Mesodermal cell (in vitro differentiated cells): ENCODE measurements around the gene DZIP1L.

Experiments
- H3K27ac ChIP-seq: 2 replicates; pipeline ENCODE4 v1.7.0; 2013; ENCODE audit warnings: mild to moderate bottlenecking, low read depth, low read length, moderate library complexity; ENCODE audit not compliant: severe bottlenecking
- H3K36me3 ChIP-seq: 2 replicates; pipeline ENCODE4 v1.7.1; 2013; ENCODE audit warnings: mild to moderate bottlenecking, low read length, moderate library complexity; ENCODE audit not compliant: control insufficient read depth, insufficient read depth
- H3K4me1 ChIP-seq: one replicate; pipeline ENCODE4 v1.7.1; 2013; ENCODE audit warnings: mild to moderate bottlenecking, low read length; ENCODE audit not compliant: insufficient read depth, control insufficient read depth, poor library complexity, severe bottlenecking
- H3K4me3 ChIP-seq: 2 replicates; pipeline ENCODE4 v1.7.0; 2013; ENCODE audit warnings: low read length, control low read depth, mild to moderate bottlenecking; ENCODE audit not compliant: insufficient read depth, poor library complexity, severe bottlenecking; ENCODE audit errors: extremely low read depth
- H3K9me3 ChIP-seq: 2 replicates; pipeline ENCODE4 v1.7.1; 2013; ENCODE audit warnings: mild to moderate bottlenecking, low read length, moderate library complexity; ENCODE audit not compliant: control insufficient read depth
- WGBS, 2 experiments: methylation state at CpG; one replicate each; pipeline ENCODE4 v1.1.5; 2013; ENCODE audit warnings: missing lambda C conversion rate in 2 of 2; ENCODE audit not compliant: insufficient coverage in 2 of 2; 5-methylcytosine and 5-hydroxymethylcytosine counted together

DZIP1L gene

GRCh38 chr3:138051947-138052802, 63.2 kb downstream of the DZIP1L start:
- H3K27ac ChIP-seq, result no peak overlapping the region

GRCh38 chr3:138049157-138049919, 66.1 kb downstream of the DZIP1L start:
- Histone ChIP-seq H3K36me3 (peaks cover 45% of the 10 kb centered on the region), H3K9me3 (no peaks in the 10 kb centered on the region), H3K4me3 (no peak overlapping the region), H3K27ac (no peak overlapping the region), H3K4me1 (peaks cover 4% of the 10 kb centered on the region)
- WGBS, 2 experiments, result 91 to 100% methylated on average over 6 to 8 of the region's 9 CpGs

More at GRCh38 chr3:138051947-138052802, 63.2 kb downstream of the DZIP1L start:
- Histone ChIP-seq H3K9me3 (no peaks in the 10 kb centered on the region), H3K36me3 (peaks cover 42% of the 10 kb centered on the region), H3K4me3 (no peak overlapping the region), H3K4me1 (peaks cover 4% of the 10 kb centered on the region)
- WGBS, 2 experiments, result 53 to 60% methylated on average over 6 to 8 of the region's 8 CpGs

- WGBS, 2 experiments, result 30 to 57% methylated on average over 3 to 4 of the region's 5 CpGs
- H3K4me1 ChIP-seq, result peaks cover 4% of the 10 kb centered on the region
- H3K27ac ChIP-seq, result no peak overlapping the region
- H3K36me3 ChIP-seq, result peaks cover 38% of the 10 kb centered on the region
- H3K9me3 ChIP-seq, result no peaks in the 10 kb centered on the region
- no peak overlapping the region for H3K4me3 ChIP-seq
These were observed 67.7 kb downstream of the DZIP1L start for GRCh38 chr3:138047596-138048158.

- Histone ChIP-seq H3K4me1 (peaks cover 8% of the 10 kb centered on the region), H3K9me3 (no peaks in the 10 kb centered on the region), H3K27ac (no peak overlapping the region), H3K4me3 (no peak overlapping the region), H3K36me3 (peaks cover 38% of the 10 kb centered on the region)
- WGBS, 2 experiments, result 73 to 90% methylated on average over 1 to 3 of the region's 3 CpGs
These were observed 68.5 kb downstream of the DZIP1L start for GRCh38 chr3:138046955-138047354.

GRCh38 chr3:138046085-138046484, 69.3 kb downstream of the DZIP1L start:
- Histone ChIP-seq H3K4me3 (no peak overlapping the region), H3K4me1 (peaks cover 8% of the 10 kb centered on the region), H3K36me3 (peaks cover 36% of the 10 kb centered on the region), H3K9me3 (no peaks in the 10 kb centered on the region), H3K27ac (no peak overlapping the region)
- WGBS, 2 experiments, result 84 to 87% methylated on average over 3 of the region's 3 CpGs

- 100% methylated on average over 2 to 3 of the region's 3 CpGs for WGBS, 2 experiments
- Histone ChIP-seq H3K4me3 (no peak overlapping the region), H3K4me1 (peaks cover 4% of the 10 kb centered on the region), H3K36me3 (peaks cover 22% of the 10 kb centered on the region), H3K27ac (no peak overlapping the region), H3K9me3 (no peaks in the 10 kb centered on the region)
These were observed 72.0 kb downstream of the DZIP1L start for GRCh38 chr3:138043266-138044029.

GRCh38 chr3:138042043-138042442, 73.4 kb downstream of the DZIP1L start:
- Histone ChIP-seq H3K27ac (no peak overlapping the region), H3K4me1 (peaks cover 4% of the 10 kb centered on the region), H3K9me3 (no peaks in the 10 kb centered on the region), H3K4me3 (no peak overlapping the region), H3K36me3 (peaks cover 10% of the 10 kb centered on the region)
- WGBS, 2 experiments, result 100% methylated on average over 1 of the region's 2 CpGs

GRCh38 chr3:138038725-138039462, 76.5 kb downstream of the DZIP1L start:
- Histone ChIP-seq H3K27ac (no peak overlapping the region), H3K4me3 (no peak overlapping the region), H3K4me1 (peaks cover 4% of the 10 kb centered on the region), H3K36me3 (no peaks in the 10 kb centered on the region), H3K9me3 (no peaks in the 10 kb centered on the region)
- WGBS, 2 experiments, result 83 to 95% methylated on average over 2 of the region's 4 CpGs

- 100% methylated on average over 1 to 2 of the region's 3 CpGs for WGBS, 2 experiments
- no peaks in the 10 kb centered on the region for H3K36me3 ChIP-seq
- H3K4me1 ChIP-seq, result no peaks in the 10 kb centered on the region
- no peak overlapping the region for H3K4me3 ChIP-seq
- H3K27ac ChIP-seq, result no peak overlapping the region
- no peaks in the 10 kb centered on the region for H3K9me3 ChIP-seq
These were observed 78.8 kb downstream of the DZIP1L start for GRCh38 chr3:138036572-138036971.

GRCh38 chr3:138034918-138035317, 80.5 kb downstream of the DZIP1L start:
- Histone ChIP-seq H3K36me3 (peaks cover 9% of the 10 kb centered on the region), H3K4me1 (no peaks in the 10 kb centered on the region)
- 80 to 88% methylated on average over 1 of the region's 1 CpG for WGBS, 2 experiments

More at GRCh38 chr3:138034918-138035317, 80.5 kb downstream of the DZIP1L start:
- H3K4me3 ChIP-seq, result no peak overlapping the region
- no peak overlapping the region for H3K27ac ChIP-seq
- no peaks in the 10 kb centered on the region for H3K9me3 ChIP-seq
